ENCODE results near the gene QARS1.

The QARS1 gene

DNA sequence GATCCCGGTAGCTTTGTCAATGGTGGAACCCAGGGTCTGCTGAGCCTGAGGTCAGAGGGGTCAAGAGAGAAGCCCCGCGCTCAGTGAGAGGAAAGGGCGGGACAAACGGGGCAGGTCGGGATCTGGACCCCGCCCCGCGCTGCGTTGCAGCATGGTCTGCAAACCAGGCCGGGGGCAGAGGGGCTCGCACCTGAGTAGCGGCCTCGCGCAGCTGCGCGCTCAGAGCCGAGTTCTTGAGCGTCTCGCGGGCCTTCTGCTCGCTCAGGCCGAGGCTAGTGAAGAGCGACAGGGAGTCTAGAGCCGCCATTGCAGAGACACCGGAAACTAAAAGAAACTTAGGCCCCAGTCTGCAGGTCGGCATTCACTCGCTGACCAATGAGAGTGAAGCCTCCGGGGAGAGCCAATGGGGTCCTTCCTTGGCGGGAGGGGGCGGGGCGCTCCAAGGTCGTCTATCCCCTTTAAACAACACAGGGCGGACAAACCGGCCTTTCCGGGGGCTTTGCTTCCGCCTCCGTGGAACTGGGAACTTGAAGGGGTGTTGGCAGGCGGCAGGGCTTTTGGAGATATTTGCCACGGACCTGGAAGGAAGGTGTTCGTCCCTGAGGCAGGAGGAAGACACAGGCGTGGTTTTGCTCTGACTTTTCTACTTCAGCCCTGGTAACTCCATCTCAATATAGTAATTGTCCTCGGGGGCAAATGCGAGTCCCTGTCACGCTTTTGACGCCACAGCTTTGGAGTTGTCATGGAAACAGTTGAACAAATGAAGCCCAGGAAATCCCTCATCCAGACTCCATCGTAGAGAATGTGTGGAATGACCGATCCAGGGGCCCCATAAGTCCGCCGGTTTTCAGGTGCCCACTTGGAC, at the start of gene QARS1:
TSS of gene QARS1 (minus strand) at position 331 of the 865 bp plus-strand sequence. CDS start at position 307, 24 bp downstream.
- DNase-seq (ENCODE audit: low spot score): peak; percentile 92

DNA sequence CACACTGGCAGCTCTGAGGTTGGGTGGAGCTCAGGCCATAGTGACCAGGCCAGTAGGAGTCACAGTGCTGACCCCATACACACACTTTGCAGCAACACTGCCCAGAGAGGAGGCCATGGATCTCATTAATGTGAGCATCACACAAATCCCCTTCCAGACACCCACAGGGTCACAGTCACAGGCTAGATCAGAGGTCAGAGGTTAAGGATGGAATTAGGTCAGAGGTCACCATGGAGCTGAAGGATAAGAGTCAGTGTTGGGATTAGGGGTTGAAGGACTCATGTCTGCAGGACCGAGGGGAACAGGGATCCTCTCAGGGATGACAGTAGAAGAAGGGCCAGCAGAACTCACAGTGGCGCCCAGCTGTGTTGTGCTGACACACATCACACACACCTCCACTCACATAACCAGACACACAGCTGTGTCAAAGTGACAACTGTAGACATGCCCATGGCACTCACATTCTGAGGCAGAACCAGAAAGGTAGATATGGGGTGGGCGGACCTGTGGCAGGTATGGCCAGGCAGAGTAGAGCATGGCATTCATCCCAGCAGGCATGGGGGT, 48.9 kb upstream of the QARS1 start:
- DNase-seq (ENCODE audit: low spot score): no peak

DNA sequence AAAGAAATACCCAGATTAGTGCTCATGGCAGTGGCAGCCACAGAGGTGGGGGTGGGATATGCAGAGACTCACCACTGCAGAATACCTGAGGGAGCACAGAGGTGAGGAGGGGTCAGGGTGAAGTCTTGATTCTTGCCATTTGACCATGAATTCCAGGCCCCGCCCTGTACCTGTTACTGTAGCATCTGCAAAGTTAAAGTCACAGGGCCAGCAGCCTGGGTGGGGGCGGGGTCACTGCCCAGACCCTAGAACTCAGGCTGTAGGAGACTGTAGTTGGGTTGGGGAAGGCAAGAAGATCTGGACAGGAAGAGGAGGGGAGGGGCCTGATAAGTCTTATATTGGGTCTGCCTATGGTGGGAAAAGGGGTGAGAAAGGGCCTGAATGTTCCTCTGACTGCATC, 47.1 kb upstream of the QARS1 start:
- no peak for DNase-seq (ENCODE audit: low spot score)

DNA sequence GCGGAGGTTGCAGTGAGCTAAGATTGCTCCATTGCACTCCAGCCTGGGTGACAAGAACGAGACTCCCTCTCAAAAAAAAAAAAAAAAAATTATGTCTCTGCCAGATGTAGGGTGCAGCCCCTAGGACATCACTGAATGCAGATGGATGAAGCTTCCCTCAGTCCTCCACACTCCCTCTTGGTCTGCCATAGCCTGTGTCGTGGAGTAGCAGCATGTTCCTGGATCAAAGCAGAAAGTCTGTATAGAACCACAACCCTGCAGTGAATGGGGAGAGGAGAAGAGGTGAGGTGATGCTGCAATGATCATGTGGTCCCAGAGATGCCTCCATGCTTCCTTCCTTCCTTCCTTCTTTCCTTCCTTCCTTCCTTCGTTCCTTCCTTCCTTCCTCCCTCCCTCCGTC, 43.6 kb upstream of the QARS1 start:
- no peak for DNase-seq (ENCODE audit: low spot score)

DNA sequence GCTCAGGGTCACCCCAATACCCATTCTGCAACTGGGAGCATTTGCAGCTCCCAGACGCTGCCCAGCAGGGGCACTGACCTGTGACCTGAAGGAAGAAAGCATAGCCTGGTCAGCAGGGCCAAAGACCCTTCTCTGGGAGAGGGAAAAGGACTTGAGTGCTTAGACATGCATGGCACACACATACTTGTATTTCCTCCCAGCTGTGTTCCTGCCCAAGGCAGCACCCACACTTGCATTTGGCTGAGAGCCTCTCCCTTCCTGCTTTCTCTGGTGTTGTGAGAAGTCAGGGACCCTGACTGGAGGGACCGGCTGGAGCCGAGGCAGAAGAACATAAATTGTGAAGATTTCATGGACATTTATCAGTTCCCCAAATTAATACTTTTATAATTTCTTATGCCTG, 35.5 kb upstream of the QARS1 start:
- DNase-seq (ENCODE audit: low spot score): no peak

DNA sequence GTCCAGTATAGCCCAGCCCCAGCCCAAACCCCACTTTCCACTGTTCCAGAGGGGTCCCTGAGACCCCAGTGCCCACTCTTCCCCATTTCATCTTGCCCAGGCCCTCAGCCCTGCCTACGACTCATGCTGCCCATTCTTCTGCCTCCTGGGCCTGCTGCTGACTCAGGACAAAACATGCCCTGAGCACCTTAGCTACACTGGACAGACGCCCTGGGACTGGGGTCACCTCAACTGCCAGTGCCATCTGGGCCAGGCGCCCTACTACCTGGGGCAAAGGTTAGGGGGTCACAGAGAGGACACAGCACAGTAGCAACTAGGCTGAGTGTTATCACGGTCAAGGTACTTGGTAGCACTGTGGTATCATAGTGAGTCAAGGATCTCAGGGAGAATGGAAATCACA, 30.9 kb upstream of the QARS1 start:
- no peak for DNase-seq (ENCODE audit: low spot score)

DNA sequence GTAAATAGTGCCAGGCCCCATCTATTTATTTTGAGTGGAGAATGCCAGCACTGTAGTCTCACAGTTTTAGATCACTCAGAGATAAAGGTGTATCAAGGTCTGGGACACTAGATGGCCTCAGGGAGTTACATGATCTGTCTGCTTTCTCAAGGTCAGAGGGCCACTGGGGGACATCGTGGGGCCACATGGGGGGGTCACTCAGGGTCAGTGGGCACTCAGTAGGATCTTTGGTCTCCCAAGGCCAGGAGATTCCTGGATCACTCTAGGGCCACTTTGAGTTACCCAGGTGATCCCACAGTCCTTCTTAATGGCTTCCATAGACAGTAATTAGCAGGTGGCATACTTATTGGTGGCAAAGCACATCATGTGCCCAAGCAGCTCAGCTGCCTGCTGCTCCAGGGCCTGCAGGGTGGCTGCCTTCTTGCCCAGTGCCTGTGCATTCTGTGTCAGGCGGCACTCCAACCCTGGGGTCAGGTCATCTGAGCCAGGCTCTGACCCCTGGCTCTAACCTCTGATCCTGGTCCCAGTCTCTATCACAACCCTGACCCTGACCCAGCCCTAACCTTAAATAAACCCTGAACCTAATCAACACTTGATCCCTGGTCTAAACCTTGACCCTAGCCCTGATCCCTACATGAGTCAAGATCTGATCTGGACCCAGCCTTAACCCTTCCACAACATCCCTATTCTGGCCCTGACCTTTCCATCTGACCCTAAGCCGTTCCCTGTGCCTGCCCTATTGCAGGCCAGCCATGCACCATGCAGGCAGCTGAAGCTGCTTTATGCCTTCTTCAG, 30.1 kb upstream of the QARS1 start:
- no peak for DNase-seq (ENCODE audit: low spot score)

DNA sequence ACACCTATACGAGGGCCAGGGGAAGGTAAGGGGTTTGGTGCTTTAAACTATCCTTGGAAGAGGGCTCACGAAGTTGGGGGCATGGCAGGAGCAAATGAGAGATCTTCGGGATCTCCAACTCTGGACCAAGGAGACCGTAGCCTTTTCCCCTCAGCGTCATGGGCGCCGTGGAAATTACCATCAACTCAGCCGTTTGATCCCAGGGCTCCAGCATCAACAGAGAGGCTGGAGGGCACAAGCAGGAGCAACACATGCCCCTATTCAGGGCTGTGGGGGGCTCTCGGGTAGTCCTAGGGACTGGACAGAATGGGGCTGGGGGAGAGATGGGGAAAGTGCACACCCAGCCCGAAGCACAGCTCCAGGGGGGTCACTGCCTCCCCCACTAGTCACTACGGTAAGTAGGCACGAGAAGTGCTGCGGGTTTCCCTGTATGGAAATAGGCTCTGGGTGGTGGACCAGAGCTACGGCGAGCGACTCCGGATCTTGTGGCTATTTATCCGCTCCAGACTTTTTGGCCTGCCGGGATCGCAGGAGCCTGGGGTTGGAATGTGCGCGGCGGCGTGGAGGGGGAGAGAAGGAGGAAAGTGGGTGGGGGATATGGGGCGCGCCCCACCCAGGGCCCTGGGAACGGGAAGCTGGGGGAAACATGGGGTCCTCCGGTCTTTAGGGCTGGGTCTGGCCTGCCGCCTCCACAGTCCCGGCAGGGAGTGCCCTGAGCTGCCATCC, 28.8 kb upstream of the QARS1 start:
- DNase-seq (ENCODE audit: low spot score): peak; percentile 85

DNA sequence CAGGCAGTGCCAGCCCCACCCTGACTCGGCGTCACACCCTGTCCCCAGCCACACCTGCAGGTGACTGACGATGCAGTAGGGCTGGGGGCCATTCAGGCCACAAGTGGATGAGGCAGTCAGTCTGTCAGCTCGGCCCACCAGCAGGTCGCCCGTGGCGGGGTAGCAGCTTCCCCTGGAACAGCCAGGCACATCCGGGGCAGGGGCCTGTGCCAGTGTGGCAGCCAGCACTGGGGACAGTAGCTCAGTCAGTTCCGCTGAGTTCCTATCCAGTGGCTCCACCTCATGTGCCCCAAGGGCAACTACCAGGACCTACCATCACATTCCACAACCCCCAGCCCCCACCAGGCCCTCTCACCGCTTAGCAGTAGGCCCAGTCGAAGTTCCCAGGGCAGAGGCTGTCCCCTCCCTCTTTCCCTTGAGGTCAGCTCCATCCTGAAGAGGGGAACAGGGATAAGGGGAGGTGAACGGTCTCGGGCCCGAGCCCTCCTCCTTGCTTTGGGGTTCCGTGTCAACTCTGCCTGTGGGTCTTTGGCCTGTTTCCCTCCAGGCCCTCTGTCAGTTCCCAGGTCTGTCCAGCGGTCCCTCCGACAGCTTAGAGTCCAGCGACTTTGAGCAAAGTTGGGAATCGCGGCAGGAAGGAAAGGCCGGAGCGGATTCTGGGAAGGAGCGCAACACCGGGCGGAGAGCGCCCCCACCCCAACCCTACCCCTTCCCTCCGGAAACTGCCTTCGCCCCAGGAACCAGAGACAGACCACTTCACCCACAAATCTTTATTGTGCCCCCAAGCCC, 28.1 kb upstream of the QARS1 start, which contains the start of gene LAMB2:
TSS of gene LAMB2 (minus strand) at position 614 of the 789 bp plus-strand sequence. CDS start at position 431, 183 bp downstream.
- peak; percentile 76 for DNase-seq (ENCODE audit: low spot score)

DNA sequence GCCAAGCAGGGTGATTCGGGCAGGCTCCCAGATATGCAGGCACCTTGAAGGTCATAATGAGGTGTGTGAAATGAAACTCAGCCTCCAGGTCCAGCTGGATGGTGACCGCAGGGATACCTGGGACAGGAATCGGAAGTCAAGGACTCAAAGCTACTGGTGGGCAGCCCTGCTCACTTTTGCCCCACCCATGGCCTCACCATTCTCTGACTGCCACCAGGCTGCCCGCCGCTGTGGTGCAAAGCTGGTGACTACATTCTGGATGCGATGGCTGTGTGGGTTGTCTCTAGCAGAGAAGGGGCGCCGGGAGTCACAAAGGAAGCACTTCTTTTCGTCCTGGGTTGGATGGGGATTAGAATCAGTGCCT, 27.5 kb upstream of the QARS1 start:
- no peak for DNase-seq (ENCODE audit: low spot score)

DNA sequence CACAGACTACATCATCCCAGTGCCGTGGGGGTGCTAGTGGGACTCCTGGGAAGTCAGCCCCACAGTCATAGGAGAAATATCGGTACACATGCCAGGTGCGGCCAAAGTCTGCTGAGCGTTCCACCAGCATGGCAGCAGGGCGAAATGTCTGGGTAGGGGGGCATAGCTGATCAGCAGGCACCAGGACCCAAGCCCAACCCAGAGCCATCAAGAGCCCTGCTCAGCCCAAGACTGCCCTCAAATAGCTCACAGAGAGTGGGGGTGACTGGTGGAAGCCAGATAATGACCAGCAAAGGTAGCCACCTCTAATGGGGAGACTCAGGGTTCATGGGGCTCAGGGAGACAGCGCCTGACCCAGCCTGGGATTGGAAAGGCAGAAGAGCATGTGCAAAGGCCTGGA, 27.0 kb upstream of the QARS1 start:
- no peak for DNase-seq (ENCODE audit: low spot score)

DNA sequence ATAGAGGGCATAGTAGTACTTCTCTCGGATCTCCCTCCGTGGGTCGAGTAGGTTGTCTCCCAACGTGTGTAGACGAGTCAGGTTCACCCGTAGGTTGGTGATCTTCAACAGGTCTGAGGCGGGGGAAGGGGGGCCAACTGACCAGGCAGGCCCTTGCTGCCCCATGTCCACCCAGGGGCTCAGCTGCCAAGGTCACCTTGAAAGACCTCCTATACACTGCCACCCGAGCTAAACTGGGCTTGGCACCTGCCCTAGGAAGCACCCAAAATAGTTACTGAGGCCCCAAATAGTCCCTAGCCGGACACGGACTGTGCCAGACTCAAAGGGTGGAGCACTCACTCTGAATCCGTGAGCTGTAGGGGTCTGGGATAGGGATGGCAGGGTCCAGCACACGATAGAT, 26.5 kb upstream of the QARS1 start:
- DNase-seq (ENCODE audit: low spot score): no peak

DNA sequence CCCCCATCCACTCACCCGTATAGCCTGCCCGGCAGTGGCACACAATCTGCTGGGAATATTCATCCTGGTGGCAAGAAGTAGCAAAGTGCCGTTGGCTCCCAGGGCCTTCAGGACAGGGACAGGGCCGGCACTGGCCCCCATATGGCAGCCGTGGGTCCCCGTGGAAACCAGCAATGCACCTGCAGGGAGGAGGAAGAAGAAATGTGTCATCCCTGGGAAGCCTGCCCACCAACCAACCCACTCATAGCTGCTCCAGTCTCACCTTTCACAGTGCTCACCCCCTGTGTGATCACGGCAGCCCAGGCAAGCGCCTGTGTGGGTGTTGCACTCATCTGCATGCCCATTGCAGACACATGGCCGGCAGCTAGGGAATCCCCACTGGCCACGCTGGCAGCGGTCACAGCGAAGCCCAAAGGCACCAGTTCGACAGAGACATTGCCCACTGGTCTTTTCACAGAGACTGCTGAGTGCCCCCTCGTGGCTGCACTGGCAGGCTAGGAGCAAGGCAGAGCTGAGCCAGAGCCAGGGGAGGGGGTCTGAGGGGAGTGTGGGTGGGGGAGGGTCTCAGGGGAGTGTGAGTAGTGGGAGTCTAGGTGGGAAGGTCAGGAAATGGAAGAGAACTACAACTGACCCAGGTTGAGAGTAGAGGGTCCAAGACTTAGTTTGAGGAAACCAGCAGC, 20.6 kb upstream of the QARS1 start:
- no peak for DNase-seq (ENCODE audit: low spot score)

DNA sequence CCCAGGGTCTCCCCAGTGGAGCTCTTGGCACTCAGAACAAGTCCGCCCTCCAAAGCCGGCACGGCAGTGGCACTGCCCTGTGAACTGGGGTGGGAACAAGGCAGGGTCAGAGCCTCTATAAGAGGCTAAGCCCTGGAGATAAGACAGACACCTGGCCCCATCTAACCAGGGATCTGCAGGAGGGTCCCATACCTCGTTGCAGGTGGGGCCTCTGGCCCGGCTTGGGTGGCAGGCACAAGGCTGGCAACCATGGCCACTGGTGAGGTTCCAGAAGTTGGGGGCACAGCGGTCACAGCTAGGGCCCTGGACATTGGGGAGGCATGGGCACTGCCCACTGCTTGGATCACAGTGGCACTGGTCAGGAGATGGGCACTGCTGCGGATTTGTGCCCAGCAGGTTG, 19.6 kb upstream of the QARS1 start:
- DNase-seq (ENCODE audit: low spot score): no peak

DNA sequence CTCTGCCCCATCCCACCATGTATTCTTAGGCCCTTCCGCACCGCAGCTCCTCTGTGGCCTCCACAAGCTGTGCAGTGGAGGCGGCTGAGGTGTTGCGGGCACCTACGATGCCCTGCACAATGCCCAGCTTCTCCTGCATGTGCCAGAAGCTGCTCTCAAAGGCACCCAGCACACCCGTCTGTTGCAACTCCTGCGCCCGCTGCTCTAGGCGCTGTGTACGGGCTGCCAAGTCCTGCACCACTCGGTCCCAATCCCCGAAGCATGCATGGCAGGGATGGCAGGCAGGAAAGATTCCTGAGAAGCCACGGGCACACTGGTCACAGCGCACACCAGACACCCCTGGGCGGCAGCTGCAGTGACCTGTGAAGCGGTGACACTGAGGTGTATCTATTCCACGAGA, 19.1 kb upstream of the QARS1 start:
- DNase-seq (ENCODE audit: low spot score): no peak

DNA sequence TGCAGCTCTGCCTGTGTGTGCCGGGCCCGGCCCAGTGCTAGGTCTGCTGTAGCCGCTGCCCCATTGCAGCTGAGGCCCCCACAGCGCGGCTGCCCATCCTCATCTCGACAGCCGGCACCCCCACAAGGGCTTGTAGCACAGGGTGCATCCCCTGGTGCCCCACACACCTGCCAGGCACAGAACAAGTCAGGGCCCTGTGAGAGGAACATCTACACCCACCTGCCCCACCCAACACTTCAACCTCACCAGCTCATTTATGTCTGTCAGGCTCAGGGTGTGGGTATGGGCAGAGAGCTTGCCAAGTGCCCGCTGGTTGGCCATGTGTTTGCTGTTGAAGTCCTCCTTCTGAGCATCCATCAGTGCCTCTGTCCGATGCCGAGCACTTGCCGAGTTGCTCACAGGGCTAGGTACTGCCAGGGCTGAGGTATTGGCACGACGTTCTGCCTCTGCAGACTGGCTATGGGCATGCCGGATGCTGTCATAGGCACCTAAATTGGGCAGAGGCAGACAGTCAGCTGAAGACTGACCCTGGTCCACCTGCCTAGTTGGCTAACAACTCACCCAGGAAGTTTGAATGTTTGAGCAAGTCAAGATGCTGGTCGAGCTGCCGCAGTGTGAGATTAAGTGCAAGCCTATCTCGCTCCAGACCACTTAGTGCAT, 18.5 kb upstream of the QARS1 start:
- no peak for DNase-seq (ENCODE audit: low spot score)

DNA sequence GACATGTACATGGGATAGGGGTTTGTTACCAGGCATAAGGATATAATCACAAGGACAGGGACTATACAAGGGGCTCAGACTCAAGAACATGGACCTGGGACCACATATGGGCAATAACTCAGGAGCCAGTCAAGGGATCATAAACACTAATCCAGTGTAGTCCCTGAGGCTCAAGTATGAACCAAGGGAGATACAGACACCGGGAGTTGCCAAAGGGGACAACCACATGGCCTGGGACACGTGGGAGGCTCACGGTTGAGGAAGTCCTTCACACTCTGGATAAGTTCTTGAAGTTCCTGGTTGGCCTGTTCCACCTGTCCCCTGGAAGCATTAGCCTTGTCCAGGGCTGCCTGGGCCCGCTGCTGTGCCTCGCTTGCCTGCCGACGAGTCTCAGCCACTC, 17.9 kb upstream of the QARS1 start:
- DNase-seq (ENCODE audit: low spot score): no peak

DNA sequence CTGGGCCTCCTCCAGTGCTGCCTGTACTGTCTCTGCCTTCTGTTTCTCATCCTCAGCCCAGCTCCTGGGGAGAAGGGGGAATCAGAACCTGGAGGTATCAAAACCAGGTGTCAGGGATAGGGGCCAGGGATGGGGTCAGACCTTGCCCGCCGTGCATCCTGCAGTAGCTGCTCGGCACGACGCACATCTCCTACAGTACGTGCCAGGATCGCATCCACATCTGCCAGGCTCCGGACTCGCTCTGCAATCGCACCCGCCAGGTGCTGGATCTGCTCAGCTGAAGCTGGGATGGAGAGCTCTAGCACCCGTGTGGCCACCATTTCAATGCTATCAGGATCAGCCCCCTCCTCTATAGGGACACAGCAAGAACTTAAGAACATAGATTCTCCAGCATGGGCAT, 17.5 kb upstream of the QARS1 start:
- DNase-seq (ENCODE audit: low spot score): no peak

DNA sequence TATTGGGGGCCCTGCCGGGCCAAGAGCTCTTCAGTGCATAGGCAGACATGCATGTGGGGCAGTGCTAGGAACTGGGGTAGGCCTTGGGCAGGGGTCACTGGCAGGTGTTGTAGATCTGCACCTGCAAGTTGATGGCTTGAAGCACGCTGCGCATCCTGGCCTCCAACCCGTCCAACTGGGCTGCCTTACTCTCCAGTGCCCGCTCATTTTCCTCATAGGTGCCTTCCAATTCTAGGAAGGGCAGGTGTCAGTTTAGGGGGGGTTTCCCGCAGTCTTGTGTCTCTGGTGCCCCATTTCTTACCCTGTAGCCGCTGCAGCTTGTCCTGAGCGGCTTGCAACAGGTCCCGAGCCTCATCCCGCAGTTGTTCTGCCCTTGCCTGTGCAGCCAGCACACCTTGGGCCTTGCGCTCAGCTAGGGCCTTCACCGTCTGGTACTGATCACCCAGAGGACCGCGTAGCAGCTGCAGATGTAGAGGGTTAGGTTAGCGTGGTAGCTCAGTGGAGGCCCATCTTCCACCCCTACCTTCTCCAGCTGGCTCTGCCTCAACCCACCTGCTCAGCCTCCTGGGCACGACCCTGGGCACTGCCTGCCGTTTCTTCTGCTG, 16.7 kb upstream of the QARS1 start:
- DNase-seq (ENCODE audit: low spot score): no peak

Data from LoVo (cell line).